Mammary epithelial cell (primary cell): ENCODE results near the gene KLK5.

ENCODE experiments used
- CTCF ChIP-seq, 2 donors: IDR thresholded peaks in 1 of 2; conservative IDR thresholded peaks in 1 of 2; 2 replicates each; pipeline ENCODE4 v1.5.1; 2011 to 2012; ENCODE audit warnings: inconsistent platforms in 2 of 2, low read length in 2 of 2, mild to moderate bottlenecking in 2 of 2, control low read depth in 1 of 2, low read depth in 1 of 2; ENCODE audit not compliant: insufficient read depth in 1 of 2; ENCODE audit errors: extremely low read depth in 1 of 2
- EZH2 ChIP-seq: IDR thresholded peaks from 2 replicates; pipeline ENCODE4 v1.6.1; 2012; ENCODE audit warnings: low read length, inconsistent platforms, borderline replicate concordance

GRCh38 chr19:50994129-50994528 is 41.3 kb upstream of the KLK5 start:
- TF ChIP-seq CTCF (conservative IDR thresholded peaks at IDR 0.05 in 1 of 2, IDR thresholded peaks at IDR 0.05 in 1 of 2; ENCODE audit: extremely low read depth in 1 of 2, insufficient read depth in 1 of 2, low read depth in 1 of 2, low read length in 2 of 2) (no peak), EZH2 (no peak)
